HL-60 (cell line): ENCODE data around the gene BRINP3.
"Not testable (repeated sequence)": the region's sequence is repeated elsewhere in the genome, so short reads cannot be mapped to it uniquely, and the experiment has no call there.

Experiments
- DNase-seq, 2 experiments: peaks; one replicate each; pipeline ENCODE4 v3.0.0-alpha.2; 2010 to 2020; ENCODE audit warnings: low read depth in 1 of 2, low spot score in 1 of 2
- H3K27ac ChIP-seq: fragments of 250-450 bp; sonication (Bioruptor Pico); replicated peaks from 2 replicates; pipeline ENCODE4 v1.5.1; 2020; ENCODE audit warnings: mild to moderate bottlenecking, moderate library complexity
- H3K27me3 ChIP-seq: fragments of 250-450 bp; sonication (Bioruptor Pico); 2 replicates; pipeline ENCODE4 v1.5.1; 2021; ENCODE audit warnings: mild to moderate bottlenecking, moderate library complexity; ENCODE audit not compliant: insufficient read depth, poor library complexity, severe bottlenecking
- H3K4me3 ChIP-seq: replicated peaks from 2 replicates; pipeline ENCODE4 v1.5.1; 2011; ENCODE audit warnings: mild to moderate bottlenecking, control low read depth, low read length; ENCODE audit not compliant: insufficient read depth
- GABPA ChIP-seq: IDR thresholded peaks from 2 replicates; pipeline ENCODE4 v1.6.1; 2012; ENCODE audit warnings: low read depth
- POLR2AphosphoS5 ChIP-seq: IDR thresholded peaks from 2 replicates; pipeline ENCODE4 v1.6.1; 2012; ENCODE audit warnings: low read depth
- SPI1 ChIP-seq: IDR thresholded peaks from 2 replicates; pipeline ENCODE4 v1.6.1; 2012; ENCODE audit warnings: low read depth, mild to moderate bottlenecking, borderline replicate concordance
- TF ChIP-seq, protein P1 (sequence below): IDR thresholded peaks from one replicate; pipeline ENCODE4 v1.5.1; 2011; ENCODE audit warnings: low read length, control low read depth, inconsistent platforms; ENCODE audit not compliant: insufficient read depth
- TF ChIP-seq, protein P2 (sequence below): IDR thresholded peaks from 2 replicates; pipeline ENCODE4 v1.6.1; 2012; ENCODE audit warnings: low read depth; ENCODE audit not compliant: insufficient replicate concordance

BRINP3 gene

DNA sequence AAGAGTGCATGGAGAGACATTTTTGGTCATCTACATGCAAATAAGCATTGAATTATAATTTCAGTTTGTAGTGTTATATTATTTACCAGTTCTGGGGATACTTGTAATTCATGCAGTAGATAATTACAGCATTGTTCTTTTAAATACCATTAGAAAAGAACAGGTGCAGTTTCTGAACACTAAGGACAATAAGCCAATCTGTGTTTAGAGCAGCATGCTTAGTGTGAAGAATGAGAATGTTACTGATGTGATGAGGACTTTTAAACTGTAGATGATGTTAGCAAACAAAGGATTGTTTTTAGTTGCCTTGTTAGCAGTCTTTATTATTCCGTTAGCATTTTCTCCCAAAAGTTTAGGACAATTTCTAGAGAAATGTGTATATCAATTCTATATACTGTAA lies 348.3 kb downstream of the BRINP3 start:
- Histone ChIP-seq H3K27ac (no peak overlapping the region), H3K4me3 (no peak overlapping the region), H3K27me3 (no peaks in the 10 kb centered on the region)
- DNase-seq = no peak
- no peak for TF ChIP-seq SPI1
- TF ChIP-seq, protein P1, sequence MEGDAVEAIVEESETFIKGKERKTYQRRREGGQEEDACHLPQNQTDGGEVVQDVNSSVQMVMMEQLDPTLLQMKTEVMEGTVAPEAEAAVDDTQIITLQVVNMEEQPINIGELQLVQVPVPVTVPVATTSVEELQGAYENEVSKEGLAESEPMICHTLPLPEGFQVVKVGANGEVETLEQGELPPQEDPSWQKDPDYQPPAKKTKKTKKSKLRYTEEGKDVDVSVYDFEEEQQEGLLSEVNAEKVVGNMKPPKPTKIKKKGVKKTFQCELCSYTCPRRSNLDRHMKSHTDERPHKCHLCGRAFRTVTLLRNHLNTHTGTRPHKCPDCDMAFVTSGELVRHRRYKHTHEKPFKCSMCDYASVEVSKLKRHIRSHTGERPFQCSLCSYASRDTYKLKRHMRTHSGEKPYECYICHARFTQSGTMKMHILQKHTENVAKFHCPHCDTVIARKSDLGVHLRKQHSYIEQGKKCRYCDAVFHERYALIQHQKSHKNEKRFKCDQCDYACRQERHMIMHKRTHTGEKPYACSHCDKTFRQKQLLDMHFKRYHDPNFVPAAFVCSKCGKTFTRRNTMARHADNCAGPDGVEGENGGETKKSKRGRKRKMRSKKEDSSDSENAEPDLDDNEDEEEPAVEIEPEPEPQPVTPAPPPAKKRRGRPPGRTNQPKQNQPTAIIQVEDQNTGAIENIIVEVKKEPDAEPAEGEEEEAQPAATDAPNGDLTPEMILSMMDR = no peak

DNA sequence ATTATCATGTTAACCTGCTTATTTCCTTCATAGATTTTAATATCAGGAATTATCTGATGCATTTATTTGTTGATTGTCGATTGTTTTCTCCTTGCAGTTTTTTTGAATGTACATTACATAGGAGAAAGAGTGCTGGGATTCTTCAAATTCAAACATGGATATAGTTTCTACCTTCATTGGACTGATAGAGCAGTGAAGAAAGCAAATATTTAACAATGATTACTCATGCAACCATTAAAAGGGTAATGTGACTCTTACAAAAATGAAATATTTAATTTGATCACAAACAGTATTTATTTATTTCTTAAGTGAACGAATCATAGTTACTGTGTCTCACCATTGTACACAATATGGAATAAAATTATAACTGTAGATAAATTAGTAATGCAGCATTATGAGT lies 350.9 kb downstream of the BRINP3 start:
- TF ChIP-seq, protein P1 = no peak
- TF ChIP-seq GABPA (no peak), SPI1 (no peak), POLR2AphosphoS5 (no peak)
- TF ChIP-seq, protein P2, sequence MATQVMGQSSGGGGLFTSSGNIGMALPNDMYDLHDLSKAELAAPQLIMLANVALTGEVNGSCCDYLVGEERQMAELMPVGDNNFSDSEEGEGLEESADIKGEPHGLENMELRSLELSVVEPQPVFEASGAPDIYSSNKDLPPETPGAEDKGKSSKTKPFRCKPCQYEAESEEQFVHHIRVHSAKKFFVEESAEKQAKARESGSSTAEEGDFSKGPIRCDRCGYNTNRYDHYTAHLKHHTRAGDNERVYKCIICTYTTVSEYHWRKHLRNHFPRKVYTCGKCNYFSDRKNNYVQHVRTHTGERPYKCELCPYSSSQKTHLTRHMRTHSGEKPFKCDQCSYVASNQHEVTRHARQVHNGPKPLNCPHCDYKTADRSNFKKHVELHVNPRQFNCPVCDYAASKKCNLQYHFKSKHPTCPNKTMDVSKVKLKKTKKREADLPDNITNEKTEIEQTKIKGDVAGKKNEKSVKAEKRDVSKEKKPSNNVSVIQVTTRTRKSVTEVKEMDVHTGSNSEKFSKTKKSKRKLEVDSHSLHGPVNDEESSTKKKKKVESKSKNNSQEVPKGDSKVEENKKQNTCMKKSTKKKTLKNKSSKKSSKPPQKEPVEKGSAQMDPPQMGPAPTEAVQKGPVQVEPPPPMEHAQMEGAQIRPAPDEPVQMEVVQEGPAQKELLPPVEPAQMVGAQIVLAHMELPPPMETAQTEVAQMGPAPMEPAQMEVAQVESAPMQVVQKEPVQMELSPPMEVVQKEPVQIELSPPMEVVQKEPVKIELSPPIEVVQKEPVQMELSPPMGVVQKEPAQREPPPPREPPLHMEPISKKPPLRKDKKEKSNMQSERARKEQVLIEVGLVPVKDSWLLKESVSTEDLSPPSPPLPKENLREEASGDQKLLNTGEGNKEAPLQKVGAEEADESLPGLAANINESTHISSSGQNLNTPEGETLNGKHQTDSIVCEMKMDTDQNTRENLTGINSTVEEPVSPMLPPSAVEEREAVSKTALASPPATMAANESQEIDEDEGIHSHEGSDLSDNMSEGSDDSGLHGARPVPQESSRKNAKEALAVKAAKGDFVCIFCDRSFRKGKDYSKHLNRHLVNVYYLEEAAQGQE = no peak
- Histone ChIP-seq H3K27ac (no peak overlapping the region), H3K27me3 (no peaks in the 10 kb centered on the region), H3K4me3 (no peak overlapping the region)
- no peak for DNase-seq

DNA sequence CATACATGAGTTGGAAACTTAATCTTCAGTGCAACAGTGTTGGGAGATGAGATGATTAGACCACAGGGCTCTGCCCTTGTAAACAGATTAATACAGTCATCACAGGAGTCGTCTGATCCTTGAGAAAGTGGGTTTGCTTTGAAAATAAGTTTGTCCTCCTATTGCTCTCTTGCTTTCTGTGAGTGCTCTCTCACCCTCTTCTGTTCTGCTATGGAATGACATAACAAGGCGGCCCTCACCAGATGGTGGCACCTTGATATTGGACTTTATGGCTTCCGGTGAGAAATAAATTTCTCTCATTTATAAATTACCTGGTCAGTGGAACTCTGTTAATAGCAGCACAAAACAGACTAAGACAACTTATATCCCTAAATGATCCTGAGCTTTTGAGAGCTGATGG lies 353.6 kb downstream of the BRINP3 start:
- TF ChIP-seq, protein P2 = no peak
- no peak for TF ChIP-seq SPI1
- no peak for TF ChIP-seq GABPA
- TF ChIP-seq POLR2AphosphoS5 = no peak
- TF ChIP-seq, protein P1 = no peak
- DNase-seq = no peak
- Histone ChIP-seq H3K27ac (no peak overlapping the region), H3K27me3 (no peaks in the 10 kb centered on the region), H3K4me3 (no peak overlapping the region)

DNA sequence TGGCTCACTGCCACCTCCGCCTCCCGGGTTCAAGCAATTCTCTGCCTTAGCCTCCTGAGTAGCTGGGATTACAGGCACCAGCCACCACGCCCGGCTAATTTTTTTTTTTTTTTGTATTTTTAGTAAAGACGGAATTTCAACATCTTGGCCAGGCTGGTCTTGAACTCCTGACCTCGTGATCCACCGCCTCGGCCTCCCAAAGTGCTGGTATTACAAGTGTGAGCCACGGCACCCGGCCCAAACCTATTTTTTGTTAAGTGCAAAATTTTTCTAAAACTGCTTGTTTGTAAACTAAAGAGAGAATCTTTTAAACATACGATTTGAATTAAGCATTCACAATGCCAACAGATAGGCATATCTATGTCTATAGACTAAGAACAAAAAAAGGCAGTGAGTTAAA lies 357.1 kb downstream of the BRINP3 start:
- H3K4me3 ChIP-seq, H3K27me3 ChIP-seq, DNase-seq: not testable (repeated sequence)

More for the DNA sequence above, 357.1 kb downstream of the BRINP3 start:
- not testable (repeated sequence) for H3K27ac ChIP-seq
